SW 1271 (cell line): ENCODE measurements around the gene NAV2.
"Not testable (repeated sequence)": the region's sequence is repeated elsewhere in the genome, so short reads cannot be mapped to it uniquely, and the experiment has no call there.

Experiments used
- DNase-seq, 2 experiments: peaks; one replicate each; lab custom pipeline; 2025; lab: John Stamatoyannopoulos, UW

NAV2 gene

DNA sequence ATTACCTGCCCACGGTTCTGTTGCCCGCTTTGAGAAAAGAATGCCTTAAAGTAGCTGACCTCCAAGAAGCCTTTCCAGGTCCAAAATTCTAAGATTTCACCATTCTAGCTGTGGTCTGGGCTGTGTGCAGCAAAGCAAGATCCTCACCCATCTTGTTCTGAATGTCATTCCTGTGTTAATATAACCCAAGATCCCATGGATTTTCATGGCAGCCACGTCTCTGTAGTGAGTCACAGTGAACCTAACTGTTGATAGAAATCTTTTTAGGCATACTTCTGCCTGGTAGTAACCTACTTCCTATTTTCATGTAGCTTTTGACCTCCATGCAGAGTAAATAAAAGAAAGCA, 210.0 kb downstream of the NAV2 start:
- DNase-seq: no peak

DNA sequence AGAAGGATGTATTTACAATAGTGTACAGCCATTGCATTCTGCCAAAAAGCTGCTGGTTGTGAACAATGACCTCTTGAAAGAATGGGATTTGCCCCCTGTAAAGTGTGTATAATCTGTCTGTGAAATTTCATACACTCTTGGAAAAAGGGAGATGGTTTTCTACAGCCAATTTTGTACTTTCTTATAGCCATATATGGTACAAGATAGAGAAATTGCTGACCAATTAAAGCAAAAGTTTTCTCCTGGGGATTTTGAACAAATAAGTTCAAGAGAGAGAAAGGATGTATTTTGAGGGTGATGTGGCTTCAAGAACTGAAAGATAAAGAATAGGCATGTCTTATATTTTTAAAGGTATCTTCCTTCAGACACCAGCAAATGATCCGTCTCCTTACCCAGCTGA, 211.0 kb downstream of the NAV2 start:
- no peak for DNase-seq

DNA sequence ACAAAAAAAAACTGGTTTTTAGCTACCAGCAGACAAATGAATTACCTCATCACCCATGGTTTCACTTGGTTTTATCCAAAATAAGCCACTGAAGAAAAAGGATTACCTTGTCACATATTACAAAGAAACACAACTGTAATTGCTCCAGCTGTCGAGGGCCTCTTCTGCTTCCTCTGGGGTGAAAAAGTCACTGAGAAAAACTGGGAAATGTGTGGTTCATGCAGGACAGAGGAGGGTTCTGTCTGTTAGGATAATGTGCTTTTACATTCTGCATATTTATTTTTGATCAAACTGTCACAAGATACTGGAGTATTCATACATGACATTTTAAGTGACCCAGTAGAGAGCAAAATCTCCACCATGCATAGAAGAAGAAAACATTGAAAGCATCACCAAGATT, 211.7 kb downstream of the NAV2 start:
- no peak for DNase-seq

DNA sequence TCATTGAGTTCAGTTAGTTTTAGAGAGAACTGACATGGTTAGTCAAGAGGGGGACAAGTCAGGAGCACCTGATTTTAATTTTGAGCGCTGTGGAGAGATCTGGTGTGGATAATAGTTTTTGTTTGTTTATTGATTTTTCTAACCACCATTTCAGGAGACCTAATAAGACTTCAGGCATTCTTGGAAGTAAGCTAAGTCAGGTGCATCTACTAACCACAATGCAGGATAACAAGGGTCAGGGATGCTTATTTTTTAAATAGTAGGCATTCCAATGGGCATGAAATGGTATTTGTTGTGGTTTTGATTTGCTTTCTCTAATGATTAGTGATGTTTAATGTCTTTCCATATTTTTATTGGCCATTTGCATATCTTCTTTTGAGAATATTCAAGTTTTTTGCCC, 212.1 kb downstream of the NAV2 start:
- no peak for DNase-seq

DNA sequence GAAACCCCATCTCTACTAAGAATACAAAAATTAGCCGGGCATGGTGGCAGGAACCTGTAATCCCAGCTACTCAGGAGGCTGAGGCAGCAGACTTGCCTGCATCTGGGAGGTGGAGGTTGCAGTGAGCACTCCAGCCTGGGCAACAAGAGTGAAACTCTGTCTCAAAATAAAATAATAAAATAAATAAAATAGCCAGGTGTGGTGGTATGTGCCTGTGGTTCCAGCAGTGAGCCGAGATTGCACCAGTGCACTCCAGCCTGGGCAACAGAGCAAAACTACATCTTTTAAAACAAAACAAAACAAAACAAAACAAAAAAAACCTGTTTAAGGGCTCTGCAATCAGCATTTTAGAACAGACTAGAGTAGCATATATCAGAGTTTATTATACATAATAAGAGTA, 214.8 kb downstream of the NAV2 start:
- DNase-seq: not testable (repeated sequence)

DNA sequence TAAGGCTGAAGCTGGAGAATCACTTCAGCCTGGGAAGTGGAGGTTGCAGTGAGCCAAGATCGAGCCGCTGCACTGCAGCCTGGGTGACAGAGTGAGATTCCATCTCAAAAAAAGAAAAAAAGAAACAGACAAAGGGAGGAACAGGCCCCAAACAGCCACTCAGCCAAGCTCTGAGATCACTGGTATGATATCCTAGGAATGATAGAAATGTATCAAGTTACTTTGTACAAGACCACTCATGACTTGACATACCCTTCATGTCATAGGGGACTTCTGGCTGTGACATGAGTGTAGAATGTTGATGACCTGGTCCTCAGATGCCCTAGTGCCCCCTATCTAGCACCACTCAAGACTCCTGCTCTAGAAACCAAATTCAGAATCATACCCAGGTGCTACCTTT, 216.5 kb downstream of the NAV2 start:
- DNase-seq: no peak

DNA sequence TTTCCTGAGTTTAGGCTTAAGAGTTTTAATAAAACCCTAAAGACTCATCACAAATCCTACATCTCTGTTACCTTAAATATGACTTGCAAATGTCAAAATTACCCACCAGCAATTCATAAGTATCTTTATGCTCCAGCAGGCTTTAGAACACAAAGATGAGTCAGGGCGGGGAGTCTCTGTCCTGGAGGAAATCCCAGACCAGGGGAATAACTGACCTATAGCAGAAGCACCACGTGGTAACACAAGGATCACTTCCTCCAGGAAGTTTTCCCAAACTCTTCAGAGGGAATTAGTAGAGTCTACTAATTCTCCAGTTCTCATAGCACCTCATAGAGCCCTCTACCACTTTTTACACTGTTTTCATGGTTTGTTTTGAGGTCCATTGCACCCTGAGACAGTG, 217.0 kb downstream of the NAV2 start:
- no peak for DNase-seq

DNA sequence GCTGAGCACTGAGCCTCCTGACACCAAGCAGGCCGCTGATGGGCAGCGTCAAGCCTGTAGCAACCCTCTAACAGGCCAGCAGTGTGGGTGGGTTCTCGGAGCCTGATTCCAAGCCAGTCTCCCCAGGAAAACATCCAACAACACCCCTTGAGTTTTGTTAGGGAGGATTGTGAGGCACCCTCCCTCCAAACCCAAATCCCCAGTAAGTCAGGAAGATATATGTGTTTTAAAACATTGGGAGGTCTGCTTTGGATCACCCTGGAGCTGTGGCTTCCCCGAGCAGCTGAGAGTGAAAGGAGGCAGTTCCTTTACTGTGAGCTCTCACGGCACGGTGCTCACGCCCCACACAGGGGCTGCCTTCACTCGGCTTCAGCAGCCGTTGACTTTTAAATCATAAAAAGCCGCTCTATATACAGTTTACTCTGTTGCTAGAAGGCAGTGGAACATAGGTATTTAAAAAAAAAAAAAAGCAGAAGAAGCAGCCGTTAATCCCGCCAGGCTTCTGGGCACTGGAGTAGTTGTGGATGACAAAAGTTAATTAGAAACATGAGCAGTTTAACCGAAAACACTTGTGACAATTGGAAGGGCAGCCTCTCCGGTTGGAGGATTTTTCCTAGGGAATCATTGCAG, 218.6 kb downstream of the NAV2 start:
- no peak for DNase-seq

DNA sequence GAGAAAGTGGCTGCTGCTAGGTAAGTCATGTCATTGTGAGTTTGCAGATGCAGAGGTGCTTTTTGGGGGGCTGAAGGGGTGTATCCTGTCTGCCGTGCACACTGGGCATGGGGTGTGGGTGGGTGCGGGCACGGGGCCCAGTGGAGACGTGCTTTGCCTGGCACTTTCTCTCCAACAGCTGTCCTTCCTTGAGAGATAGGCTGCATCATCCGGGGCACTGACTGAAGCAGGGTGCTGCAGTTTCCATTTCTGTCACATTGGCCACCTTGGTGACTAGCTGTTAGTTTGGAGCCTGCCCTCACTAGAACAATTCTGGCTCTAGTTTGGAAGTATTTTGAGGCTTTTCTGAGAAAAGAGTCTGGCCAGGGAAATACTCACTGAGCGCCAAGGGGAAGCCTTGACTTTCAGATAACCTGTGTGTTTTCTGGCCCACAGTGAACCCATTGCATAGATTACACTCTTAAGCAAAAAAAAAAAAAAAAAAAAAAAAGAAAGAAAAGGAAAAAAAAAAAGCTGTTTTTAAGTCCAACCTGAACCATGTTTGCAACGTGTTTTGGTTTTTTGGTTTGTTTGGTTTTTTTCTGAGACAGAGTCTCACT, 219.2 kb downstream of the NAV2 start:
- DNase-seq: no peak

DNA sequence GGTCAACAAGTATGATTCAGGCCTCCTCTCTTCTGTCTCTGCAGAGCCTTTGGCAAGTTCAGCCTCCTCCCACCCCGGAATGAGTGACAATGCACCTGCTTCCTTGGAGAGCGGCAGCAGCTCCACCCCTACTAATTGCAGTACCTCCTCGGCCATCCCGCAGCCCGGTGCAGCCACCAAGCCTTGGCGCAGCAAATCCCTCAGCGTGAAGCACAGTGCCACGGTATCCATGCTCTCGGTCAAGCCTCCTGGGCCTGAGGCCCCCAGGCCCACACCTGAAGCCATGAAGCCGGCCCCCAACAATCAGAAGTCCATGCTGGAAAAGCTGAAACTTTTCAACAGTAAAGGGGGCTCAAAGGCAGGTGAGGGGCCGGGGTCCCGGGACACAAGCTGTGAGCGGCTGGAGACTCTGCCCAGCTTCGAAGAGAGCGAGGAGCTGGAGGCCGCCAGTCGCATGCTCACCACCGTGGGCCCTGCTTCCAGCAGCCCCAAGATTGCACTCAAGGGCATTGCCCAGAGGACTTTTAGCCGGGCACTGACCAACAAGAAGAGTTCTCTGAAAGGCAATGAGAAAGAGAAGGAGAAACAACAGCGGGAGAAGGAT, 220.6 kb downstream of the NAV2 start:
- DNase-seq: no peak

DNA sequence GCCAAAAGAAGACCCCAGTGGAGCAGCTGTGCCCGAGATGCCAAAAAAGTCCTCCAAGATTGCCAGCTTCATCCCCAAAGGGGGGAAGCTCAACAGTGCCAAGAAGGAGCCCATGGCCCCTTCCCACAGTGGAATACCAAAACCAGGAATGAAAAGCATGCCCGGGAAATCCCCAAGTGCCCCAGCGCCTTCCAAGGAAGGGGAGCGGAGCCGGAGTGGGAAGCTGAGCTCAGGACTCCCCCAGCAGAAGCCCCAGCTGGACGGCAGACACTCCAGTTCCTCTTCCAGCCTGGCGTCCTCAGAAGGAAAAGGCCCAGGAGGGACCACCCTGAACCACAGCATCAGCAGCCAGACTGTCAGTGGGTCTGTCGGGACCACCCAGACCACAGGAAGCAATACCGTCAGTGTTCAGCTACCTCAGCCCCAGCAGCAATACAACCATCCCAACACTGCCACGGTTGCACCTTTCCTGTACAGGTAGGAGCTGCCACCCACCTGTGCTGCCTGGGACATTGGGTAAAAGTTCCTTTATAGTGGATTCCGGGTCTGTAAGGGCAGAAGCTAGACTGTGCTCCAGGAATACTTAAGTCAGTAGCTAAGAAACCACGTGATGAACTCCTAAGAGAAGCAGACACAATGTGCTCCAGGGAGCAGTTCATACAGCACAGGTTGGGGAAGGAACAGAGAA, 221.3 kb downstream of the NAV2 start:
- DNase-seq: no peak

DNA sequence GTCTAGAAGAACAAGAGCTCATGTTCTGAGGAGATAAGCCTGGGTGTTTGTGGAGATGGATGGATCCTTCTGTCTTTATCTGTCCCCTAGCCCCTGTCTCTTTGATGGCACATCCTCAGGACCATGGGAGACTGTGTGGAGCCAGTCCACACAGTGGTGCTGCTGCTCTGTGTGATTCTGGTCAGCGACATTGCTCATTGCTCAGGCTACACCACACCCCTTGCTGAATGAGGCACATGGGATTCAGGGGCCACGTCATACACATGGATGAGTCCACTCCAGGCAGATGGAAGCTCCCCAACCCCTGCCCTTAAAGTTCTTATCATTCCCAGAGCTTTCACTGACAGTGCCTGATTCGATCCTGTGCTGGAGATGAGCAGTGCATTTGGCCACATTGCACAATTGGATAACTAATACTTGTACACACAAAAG, 222.2 kb downstream of the NAV2 start:
- no peak for DNase-seq

DNA sequence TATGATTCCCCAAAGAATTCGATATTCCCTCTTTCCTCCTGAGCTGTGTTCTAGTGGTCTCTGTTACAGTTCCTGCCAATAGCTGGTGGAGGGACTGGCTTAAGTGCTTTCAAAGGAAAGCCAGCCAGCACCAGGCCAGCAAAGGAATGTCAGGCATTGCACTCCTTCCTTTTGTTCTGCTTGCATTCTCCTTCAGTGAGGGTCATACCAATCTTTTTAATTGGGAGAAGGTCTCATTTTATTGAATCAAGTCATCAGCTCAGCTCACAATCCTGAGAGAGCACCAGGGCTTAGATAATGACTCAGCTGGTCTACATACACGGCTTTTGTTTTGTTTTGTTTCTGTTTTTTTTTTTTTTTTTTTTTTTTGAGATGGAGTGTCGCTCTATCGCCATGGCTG, 222.9 kb downstream of the NAV2 start:
- peak in 1 of 2 experiments; percentile 28 for DNase-seq

DNA sequence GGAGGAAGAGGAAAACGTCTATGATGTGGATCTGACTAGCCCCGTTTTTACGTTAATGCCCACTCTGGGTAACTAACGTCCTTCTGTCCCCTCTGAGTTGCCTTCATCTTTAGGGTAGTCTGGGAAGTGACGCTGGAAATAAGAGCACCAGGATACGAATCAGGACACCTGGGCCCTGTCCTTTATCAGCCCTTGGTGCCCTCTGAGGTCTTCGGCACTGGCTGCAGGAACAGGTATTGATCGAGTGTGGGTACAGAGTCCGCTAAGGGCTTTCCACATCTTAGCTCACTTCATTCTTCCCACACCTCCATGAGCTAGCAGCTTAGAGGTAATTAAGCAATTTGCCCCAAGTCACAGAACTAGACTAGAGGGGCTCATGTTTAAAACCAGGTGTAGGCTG, 223.8 kb downstream of the NAV2 start:
- DNase-seq: no peak

DNA sequence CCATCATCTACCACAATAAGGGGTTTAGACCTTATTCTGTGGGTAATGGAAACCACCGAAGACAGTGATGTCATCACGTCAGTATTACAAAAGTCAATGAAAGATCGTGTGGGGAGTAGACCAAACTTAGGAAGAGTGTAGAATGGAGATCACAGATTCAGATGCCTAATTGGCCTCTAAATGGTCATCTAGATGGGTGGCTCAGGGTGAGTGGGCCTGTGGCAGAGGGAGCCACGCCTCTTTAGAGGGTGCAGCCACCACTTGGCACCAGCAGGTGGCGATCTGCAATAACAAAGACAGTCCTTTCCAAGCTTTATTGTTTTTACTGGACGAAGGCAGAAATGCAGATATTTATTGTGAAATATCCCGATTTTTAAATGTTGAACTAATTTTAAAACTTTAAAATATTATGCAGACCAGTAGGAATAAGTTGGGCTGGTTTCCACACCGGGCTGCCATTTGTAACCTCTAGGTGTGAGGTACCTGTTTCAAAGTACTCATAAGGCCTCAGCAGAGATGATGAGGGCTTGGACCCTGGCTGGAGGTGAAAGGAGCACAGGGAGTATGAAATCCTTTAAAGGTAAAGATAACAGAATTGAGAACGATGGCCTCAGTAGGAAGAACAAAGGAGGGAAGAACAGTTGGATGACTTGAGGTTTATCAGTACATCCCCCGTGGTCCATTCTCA, 225.7 kb downstream of the NAV2 start:
- peak in 1 of 2 experiments; percentile 28 for DNase-seq

DNA sequence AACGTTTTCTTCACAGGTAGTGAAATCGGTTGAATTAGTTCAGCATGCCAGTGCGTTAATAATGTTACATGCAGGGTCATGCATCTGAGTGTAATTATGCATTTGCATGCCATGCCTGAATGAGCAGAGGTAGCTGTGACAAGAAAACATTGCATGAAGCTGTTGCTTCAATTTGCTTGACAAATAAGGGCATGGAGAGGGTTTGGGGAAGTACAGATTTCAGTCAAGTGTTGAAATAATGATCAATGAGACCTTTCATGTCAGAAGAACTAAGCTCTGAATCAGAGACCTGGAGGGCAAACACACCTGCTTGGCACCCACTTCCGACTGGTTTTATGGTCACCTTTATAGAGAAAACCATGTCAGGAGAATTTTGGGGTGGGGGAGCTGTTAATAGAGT, 226.2 kb downstream of the NAV2 start:
- no peak for DNase-seq

DNA sequence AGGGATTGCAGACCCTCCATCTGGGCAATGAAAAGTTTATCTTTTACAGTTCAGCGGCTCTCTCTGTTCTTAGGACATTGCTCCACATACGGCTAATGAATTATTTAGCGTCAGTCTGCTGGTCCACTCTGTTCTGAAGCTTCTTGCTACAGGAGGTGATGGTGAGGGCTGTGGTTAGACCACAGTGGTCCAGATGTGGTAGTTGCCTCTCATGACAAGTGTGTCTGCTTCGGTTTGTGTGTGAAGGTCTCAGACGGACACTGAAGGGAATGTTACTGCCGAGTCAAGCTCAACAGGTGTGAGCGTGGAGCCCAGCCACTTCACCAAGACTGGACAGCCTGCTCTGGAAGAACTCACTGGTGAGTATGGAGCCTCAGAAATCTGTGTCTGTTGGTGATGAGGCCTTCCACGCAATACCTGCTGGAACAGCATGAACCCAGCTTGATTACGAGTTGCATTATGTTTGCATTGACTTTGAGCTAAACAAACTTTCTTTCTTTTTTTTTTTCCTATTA, 226.8 kb downstream of the NAV2 start:
- no peak for DNase-seq

DNA sequence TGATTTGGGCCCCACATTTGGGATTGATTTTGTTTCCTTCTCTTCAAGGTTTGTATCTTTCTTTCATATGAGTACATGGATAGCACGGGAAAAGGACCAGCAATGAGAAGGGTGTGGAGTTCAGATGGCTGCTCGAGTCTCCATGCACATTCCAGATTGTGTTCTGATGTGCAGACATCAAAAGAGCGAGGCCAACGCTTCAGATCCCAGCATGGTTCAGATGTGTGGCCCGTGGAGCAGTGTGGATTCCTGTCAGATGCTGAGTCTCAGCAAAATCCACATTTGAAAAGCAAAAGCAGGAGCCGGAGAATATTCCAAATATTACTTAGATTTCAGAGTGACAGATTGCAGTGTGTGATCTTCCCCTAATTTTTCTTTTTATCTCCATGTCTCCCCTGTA, 228.2 kb downstream of the NAV2 start:
- DNase-seq: no peak

DNA sequence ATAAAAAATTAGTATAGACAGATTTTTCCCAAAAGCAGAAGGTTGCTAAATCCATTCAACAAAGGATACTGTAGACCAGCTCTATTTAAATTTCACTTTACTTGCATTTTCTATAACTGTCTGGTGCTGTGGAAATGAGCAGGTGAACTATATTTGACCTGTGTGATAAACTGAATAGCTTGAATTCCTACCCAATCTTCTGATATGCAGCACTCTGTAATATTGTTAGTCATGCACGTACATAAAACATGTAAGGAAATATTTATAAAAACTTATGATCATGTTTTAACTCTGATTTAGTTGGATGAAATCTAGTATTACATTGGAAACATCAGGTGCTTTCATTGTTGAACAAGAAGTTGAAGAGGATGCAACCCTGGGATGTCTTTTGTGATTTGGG, 234.0 kb downstream of the NAV2 start:
- DNase-seq: no peak

DNA sequence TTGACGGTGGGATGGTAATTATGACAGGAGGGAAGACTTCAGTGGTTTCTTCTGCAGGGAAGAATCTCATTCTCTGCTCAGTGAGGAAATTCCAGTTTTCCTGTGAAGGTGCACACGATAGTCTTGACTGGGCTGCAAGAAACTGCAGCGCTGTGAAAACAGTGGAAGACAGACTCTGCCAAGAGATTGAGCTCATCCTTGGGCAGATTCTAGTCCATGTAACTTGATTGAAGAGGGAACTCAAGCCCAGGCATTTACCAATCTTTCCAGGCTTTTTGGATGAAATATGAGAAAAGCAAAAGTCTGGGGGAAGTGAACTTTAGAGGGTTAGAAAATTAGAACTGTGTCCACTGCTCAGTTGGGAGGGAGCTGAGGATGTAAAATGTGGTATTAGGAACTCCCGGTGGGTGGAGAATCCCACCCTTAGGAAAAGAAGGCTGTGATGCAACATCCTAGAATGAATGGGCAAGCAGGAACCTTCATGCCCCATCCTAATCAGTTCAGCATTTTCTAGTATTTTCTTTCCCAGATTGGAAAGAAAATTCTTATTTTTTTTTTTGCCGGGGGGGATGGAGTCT, 235.0 kb downstream of the NAV2 start:
- DNase-seq: no peak

DNA sequence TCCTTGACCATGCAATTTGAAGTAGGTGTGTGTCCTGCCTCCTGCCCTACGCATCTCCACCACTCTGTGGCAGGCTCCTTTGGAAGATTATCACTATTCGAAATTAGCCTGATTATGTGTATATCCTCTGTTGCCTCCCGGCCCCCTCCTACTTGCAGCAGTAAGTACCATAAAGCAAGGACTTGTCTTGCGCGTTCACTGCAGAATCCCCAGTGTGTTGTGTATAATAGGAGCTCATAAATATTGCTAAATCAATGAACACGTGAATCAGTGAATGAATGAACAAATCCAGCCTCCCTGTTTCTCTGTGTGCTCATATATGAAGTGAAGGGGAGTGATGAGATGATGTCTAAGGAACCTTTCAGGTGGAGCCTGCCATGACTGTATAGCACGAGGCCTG, 237.0 kb downstream of the NAV2 start:
- no peak for DNase-seq

DNA sequence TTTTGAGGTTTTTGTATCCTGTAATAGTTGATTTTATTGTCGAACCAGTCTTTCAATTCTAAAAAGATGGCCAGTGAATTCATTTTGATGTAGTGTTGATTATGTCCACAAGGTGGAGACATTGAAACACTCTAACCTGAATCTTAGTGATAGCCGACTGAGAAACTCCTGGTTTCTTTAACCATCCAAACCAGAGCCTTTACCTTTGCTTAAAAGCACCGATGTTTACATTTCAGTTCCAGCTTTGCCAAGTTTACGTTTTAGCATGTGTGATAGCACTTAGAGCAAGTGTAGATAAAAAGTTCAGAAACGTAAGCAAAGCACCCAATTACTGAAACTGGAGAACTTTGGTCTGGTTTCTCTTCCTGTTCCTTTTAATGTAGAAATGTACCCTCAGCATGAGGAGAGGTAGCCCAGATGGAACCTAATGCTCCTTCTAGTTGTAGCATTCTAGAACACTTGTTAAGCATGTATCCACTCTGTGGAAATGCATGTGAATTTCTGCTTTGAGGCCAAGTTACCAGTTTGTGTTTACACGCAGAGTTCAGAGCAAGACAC, 239.0 kb downstream of the NAV2 start:
- peak in 1 of 2 experiments; percentile 45 for DNase-seq
